SH-SY5Y (cell line): ENCODE measurements around the gene PDHX.

Source experiments
- GATA2 ChIP-seq: IDR thresholded peaks from 2 replicates; pipeline ENCODE4 v1.6.1; 2011; ENCODE audit warnings: mild to moderate bottlenecking, low read depth, low read length
- GATA3 ChIP-seq: IDR thresholded peaks from 2 replicates; pipeline ENCODE4 v1.6.1; 2011; ENCODE audit warnings: low read depth, mild to moderate bottlenecking, low read length, moderate library complexity

DNA sequence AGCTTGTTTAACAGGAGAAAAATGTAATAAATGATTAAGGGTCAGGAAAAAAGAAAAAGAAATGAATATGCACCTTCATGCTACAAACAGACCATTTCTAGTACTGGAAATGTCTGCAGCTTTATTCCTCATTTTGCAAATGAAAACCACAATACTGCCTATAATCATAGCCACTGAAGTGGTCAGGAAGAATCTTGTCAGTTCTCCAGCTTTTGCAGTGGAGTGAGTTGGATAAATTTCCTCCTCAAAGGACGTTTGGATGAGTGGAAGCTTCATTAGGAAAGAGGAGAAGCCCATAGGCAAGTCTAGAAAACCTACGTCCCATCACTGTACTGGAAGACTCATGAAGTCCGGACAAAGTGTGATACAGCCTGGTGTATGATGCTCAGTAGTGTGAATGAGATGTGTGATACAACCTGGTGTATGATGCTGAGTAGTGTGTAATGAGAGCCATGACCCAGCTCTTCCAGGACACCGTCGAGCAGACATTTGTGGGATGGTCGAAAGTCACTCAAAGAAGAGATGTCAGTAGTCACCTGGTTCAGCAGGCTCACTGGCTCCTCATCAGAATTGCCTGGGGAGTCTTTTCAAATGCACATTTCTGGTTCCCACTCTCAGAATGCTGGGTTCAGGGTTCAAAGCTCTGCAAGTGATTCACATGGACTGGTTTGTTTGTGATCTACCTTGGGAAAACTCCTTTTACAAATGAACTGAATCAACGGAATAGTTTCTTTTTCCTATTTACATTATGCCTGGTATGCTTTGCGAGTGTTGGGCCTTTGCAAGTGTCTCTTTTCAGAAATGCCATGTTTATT lies 101.3 kb downstream of the PDHX start:
- no peak for TF ChIP-seq GATA2
- TF ChIP-seq GATA3 = no peak
